Lung (tissue), 12 donors: Measurements from ENCODE around the gene DYRK2. TPM values are rescaled to one million over a fixed set of nuclear protein-coding genes. Genes with fewer than 3 reads are reported as not detected.

Experiments used
- ATAC-seq: fragments of 200-7000 bp; cut with Tn5 transposase; one replicate; pipeline ENCODE4 v1.9.1; 2020; ENCODE audit warnings: moderate number of reproducible peaks; ENCODE audit not compliant: insufficient read depth, low FRiP score
- DNase-seq, 3 donors: peaks; one replicate each; pipeline ENCODE4 v3.0.0-alpha.2; 2013 to 2017
- H3K27ac ChIP-seq, 2 donors: one replicate each; pipeline ENCODE4 v1.5.1; 2013; ENCODE audit warnings: mild to moderate bottlenecking in 2 of 2, moderate library complexity in 2 of 2, control low read depth in 1 of 2, inconsistent platforms in 1 of 2, low read depth in 1 of 2, low read length in 1 of 2
- H3K27me3 ChIP-seq, 3 donors: one replicate each; pipeline ENCODE4 v1.5.1; 2013; ENCODE audit warnings: low read length in 2 of 3; ENCODE audit not compliant: control insufficient read depth in 3 of 3, insufficient read depth in 3 of 3
- H3K36me3 ChIP-seq, 4 donors: one replicate each; pipeline ENCODE4 v1.5.1; 2013; ENCODE audit warnings: low read length in 4 of 4, mild to moderate bottlenecking in 1 of 4, moderate library complexity in 1 of 4; ENCODE audit not compliant: control insufficient read depth in 4 of 4, insufficient read depth in 4 of 4
- H3K4me1 ChIP-seq, 5 donors: one replicate each; pipeline ENCODE4 v1.5.1; 2013; ENCODE audit warnings: low read length in 5 of 5, mild to moderate bottlenecking in 2 of 5, moderate library complexity in 1 of 5; ENCODE audit not compliant: control insufficient read depth in 5 of 5, insufficient read depth in 5 of 5
- H3K4me3 ChIP-seq: one replicate; pipeline ENCODE4 v1.5.1; 2013; ENCODE audit warnings: mild to moderate bottlenecking, control low read depth, moderate library complexity
- H3K9ac ChIP-seq, 2 donors: one replicate each; pipeline ENCODE4 v1.5.1; 2013; ENCODE audit warnings: low read length in 2 of 2, control low read depth in 1 of 2; ENCODE audit not compliant: insufficient read depth in 1 of 2
- H3K9me3 ChIP-seq, 4 donors: one replicate each; pipeline ENCODE4 v1.5.1; 2013; ENCODE audit warnings: low read length in 3 of 4, mild to moderate bottlenecking in 1 of 4, moderate library complexity in 1 of 4; ENCODE audit not compliant: control insufficient read depth in 4 of 4, insufficient read depth in 3 of 4
- WGBS, 2 donors: extraction: QIAGEN DNeasy Blood & Tissue Kit; methylation state at CpG; one replicate each; pipeline ENCODE4 v1.1.7; 2013; 5-methylcytosine and 5-hydroxymethylcytosine counted together
- polyA plus RNA-seq, 2 donors: library from polyadenylated mRNA; stranded (reverse); fragments of 200-250 nt; gene quantifications; one replicate each; pipeline ENCODE4 v1.2.1, GENCODE V29; 2013
- total RNA-seq, 2 donors: library from RNA; depleted of rRNA in 1 of 2; stranded (reverse); fragments of >200 nt in 1 of 2; gene quantifications; one replicate each; pipeline ENCODE4 v1.2.1, GENCODE V29; 2014 to 2021
- TF ChIP-seq, protein P1 (sequence below): IDR thresholded peaks from 2 replicates; pipeline ENCODE4 v1.5.1; 2012; ENCODE audit warnings: mild to moderate bottlenecking; ENCODE audit errors: control extremely low read depth, extremely low read depth
- donor health status: control.
- donor health status: control.
- donor health status: Bipolar disorder and iron deficiency.
- donor health status: healthy.
- donor health status: DM: yes; HTN: yes; CAD: no.

Gene DYRK2
- total and polyA plus RNA-seq, 4 donors: 3.1 to 34.9 (median 12.7) TPM

DNA sequence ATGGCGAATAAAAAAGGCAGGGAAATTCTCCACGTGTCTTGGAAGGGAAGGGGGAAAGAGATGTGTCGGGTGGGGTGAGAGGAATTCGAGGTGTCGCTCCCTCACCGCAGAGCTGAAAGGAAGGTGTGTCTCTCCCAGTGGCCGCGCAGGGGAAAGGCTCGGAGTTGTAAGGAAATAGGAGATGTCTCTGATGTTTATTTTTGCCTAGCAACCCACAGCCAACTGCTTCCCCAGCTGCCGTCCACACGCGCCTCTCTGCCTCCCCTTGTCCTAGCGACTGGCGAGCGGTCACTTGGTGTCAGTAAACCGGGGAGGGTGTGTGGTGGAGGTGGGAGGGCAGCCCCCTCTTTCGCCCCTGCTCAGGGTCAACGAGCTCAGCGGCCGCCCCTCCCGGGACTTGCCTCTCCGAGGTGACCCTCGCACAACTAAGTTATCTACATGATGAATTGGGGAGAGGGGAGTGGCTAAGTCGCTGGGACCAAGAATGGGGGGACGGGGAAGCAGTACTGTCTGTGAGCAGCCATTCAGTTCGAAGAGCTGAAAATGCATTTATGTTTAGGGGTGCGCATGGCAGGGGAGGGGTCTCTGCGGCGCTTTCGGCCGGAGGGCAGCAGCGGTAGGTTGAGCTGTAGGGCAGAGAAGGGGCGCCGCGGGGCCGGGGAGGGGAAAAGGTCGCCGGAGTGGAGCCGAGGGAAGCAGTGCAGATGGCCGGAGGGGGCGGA, 585 bp upstream of the DYRK2 start:
- TF ChIP-seq, protein P1, sequence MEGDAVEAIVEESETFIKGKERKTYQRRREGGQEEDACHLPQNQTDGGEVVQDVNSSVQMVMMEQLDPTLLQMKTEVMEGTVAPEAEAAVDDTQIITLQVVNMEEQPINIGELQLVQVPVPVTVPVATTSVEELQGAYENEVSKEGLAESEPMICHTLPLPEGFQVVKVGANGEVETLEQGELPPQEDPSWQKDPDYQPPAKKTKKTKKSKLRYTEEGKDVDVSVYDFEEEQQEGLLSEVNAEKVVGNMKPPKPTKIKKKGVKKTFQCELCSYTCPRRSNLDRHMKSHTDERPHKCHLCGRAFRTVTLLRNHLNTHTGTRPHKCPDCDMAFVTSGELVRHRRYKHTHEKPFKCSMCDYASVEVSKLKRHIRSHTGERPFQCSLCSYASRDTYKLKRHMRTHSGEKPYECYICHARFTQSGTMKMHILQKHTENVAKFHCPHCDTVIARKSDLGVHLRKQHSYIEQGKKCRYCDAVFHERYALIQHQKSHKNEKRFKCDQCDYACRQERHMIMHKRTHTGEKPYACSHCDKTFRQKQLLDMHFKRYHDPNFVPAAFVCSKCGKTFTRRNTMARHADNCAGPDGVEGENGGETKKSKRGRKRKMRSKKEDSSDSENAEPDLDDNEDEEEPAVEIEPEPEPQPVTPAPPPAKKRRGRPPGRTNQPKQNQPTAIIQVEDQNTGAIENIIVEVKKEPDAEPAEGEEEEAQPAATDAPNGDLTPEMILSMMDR: no peak
- H3K9me3 ChIP-seq: no peaks in the 10 kb centered on the region
- H3K27me3 ChIP-seq: no peaks in the 10 kb centered on the region
- H3K4me1 ChIP-seq: peaks cover 2 to 24% (median 5%) of the 10 kb centered on the region in 5 donors
- H3K27ac ChIP-seq: peak overlapping the region; percentile 74 to 91
- ATAC-seq: peak; percentile 70
- 2% methylated on average over 40 to 41 of the region's 41 CpGs for WGBS, 2 donors
- peak overlapping the region; percentile 64 for H3K4me3 ChIP-seq
- no peaks in the 10 kb centered on the region for H3K36me3 ChIP-seq
- DNase-seq: peak; percentile 91 to 95 (median 93)
- peak overlapping the region; percentile 40 to 78 for H3K9ac ChIP-seq

DNA sequence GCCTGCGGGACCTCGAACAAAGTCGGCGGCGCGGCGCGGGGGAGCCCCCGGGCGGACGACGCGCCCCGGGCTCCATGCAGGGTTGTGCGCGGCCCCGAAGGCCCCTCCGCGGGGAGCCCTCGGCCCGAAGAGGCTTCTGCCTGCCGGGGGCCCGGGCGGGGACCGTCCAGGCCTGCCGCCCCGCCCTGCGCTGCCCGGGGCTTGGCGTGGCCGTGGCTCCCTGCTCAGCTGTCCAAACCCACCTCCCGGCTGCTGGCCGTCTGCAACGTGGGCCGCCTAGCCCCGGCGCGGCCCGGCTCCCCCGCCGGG, 670 bp downstream of the DYRK2 start:
- ATAC-seq (peak; percentile 16), DNase-seq (peak in 1 of 3 donors; percentile 32)
- TF ChIP-seq, protein P1: no peak
- Histone ChIP-seq H3K9me3 (no peaks in the 10 kb centered on the region), H3K27ac (peak overlapping the region; percentile 93 to 97), H3K9ac (peak overlapping the region in 1 of 2 donors; percentile 27), H3K4me1 (peaks cover 4 to 24% (median 7%) of the 10 kb centered on the region in 5 donors), H3K36me3 (peaks cover 0 to 3% (median 1%) of the 10 kb centered on the region in 4 donors), H3K4me3 (peak overlapping the region; percentile 79), H3K27me3 (no peaks in the 10 kb centered on the region)
- 0 to 1% methylated on average over 16 to 41 of the region's 41 CpGs for WGBS, 2 donors

DNA sequence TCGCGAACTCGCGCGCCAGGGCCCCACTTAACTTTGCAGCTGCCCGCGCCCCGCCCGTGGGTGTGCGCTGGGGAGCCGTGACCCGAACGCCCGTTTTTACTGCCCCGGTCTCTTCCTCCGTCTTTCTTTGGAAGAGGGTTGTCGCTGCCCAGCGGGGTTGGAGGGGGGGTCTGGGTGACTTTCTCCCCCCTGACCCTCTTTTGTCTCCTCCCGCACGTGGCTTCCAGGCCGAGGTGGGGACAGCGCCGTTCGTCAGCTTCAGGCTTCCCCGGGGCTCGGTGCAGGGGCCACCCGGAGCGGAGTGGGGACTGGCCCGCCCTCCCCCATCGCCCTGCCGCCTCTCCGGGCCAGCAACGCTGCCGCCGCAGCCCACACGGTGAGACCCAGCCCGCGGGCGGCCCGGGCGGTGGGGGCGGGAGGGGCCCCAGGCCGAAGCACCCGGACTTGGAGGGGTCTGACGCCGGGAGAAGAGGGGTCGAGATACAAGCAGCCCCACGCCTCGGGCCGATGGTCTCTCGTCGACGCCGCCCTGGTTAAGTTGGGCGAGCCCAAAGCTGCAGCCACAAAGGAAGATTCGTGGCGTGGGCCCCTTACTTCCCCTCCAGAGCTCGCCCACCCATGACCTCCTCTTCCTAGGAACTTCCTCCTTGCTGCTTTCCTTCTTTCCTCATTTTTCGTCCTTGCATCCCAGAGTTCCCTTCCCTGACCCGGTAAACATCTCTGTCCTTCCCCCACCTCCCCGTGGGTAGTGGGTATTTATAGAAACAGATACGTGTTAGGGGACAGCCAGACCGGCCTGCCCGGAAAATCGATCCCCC, 1.2 kb downstream of the DYRK2 start:
- H3K36me3 ChIP-seq: peaks cover 0 to 5% (median 1%) of the 10 kb centered on the region in 4 donors
- DNase-seq (peak; percentile 42 to 57 (median 42)), ATAC-seq (no peak)
- no peaks in the 10 kb centered on the region for H3K27me3 ChIP-seq
- H3K4me1 ChIP-seq: peaks cover 4 to 24% (median 7%) of the 10 kb centered on the region in 5 donors
- WGBS, 2 donors: 0% methylated on average over 65 of the region's 65 CpGs
- TF ChIP-seq, protein P1: no peak
- H3K4me3 ChIP-seq: peak overlapping the region; percentile 79
- peak overlapping the region; percentile 16 to 44 for H3K9ac ChIP-seq
- no peaks in the 10 kb centered on the region for H3K9me3 ChIP-seq
- peak overlapping the region; percentile 93 to 97 for H3K27ac ChIP-seq
